GM04504 (cell line): Measurements from ENCODE around the gene KRTCAP2.
A peak's percentile ranks its signal among the peaks of the same experiment; 100 is the strongest.
"Not testable (repeated sequence)": the region's sequence is repeated elsewhere in the genome, so short reads cannot be mapped to it uniquely, and the experiment has no call there.

Source experiments
- DNase-seq: peaks from one replicate; pipeline ENCODE4 v3.0.0-alpha.2; 2012; ENCODE audit warnings: low read depth

The KRTCAP2 gene

GRCh38 chr1:155168456-155169210, 4.5 kb downstream of the KRTCAP2 start:
- DNase-seq, result no peak

- not testable (repeated sequence) for DNase-seq
These were observed 5.0 kb downstream of the KRTCAP2 start for GRCh38 chr1:155168105-155168445.

- peak; percentile 50 for DNase-seq
These were observed 5.7 kb downstream of the KRTCAP2 start for GRCh38 chr1:155167166-155168104.

- no peak for DNase-seq
These were observed 6.5 kb downstream of the KRTCAP2 start for GRCh38 chr1:155166471-155167165.

- no peak for DNase-seq
These were observed 7.0 kb downstream of the KRTCAP2 start for GRCh38 chr1:155166051-155166470.

- not testable (repeated sequence) for DNase-seq
These were observed 8.5 kb downstream of the KRTCAP2 start for GRCh38 chr1:155164625-155165024.

- not testable (repeated sequence) for DNase-seq
These were observed 9.3 kb downstream of the KRTCAP2 start for GRCh38 chr1:155163785-155164184.

- not testable (repeated sequence) for DNase-seq
These were observed 10.5 kb downstream of the KRTCAP2 start for GRCh38 chr1:155162631-155163030.

- no peak for DNase-seq
These were observed 13.0 kb downstream of the KRTCAP2 start for GRCh38 chr1:155160128-155160527.

- no peak for DNase-seq
These were observed 14.1 kb downstream of the KRTCAP2 start for GRCh38 chr1:155158991-155159390.

- DNase-seq, result not testable (repeated sequence)
These were observed 17.0 kb downstream of the KRTCAP2 start for GRCh38 chr1:155155996-155156643.

GRCh38 chr1:155145491-155145890, 27.6 kb downstream of the KRTCAP2 start:
- no peak for DNase-seq

GRCh38 chr1:155141749-155142148, 31.4 kb downstream of the KRTCAP2 start:
- DNase-seq, result no peak

- DNase-seq, result no peak
These were observed 32.5 kb downstream of the KRTCAP2 start for GRCh38 chr1:155140630-155140953.

- DNase-seq, result peak; percentile 31
These were observed 33.0 kb downstream of the KRTCAP2 start, which contains the start of gene DPM3 for GRCh38 chr1:155139895-155140629. TSS of gene DPM3 (minus strand) at chr1:155140531. CDS start at chr1:155140240, 291 bp downstream.

GRCh38 chr1:155137154-155137949, 35.8 kb downstream of the KRTCAP2 start:
- no peak for DNase-seq

GRCh38 chr1:155136748-155137147, 36.4 kb downstream of the KRTCAP2 start:
- DNase-seq, result no peak

- peak; percentile 82 for DNase-seq
These were observed 37.6 kb downstream of the KRTCAP2 start, which contains the start of gene SLC50A1 for GRCh38 chr1:155135415-155136028. TSS of gene SLC50A1 (plus strand) at chr1:155135852. CDS start at chr1:155135912, 60 bp downstream.

- peak; percentile 85 for DNase-seq
These were observed 38.2 kb downstream of the KRTCAP2 start for GRCh38 chr1:155134880-155135414.
